ENCODE results near the gene RAMP1.

DNA sequence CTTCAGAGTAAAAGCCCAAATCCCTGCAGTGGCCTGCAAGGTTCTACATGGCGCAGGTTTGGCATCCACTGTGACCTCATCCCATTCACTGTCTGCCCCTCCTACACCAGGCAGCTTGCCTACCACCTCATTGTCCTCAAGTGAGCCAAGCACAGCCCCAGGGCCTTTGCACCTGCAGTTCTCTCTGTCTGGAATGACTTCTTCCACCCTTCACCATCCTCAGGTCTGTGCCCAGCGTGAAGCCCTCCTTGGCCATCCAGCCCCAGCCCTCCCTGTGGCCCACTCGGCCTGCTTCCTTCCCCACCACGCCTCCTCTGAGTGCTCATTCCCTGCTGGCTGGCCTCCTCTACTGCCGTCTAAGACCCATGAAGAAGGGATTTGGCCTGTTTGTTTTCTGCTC lies 74.8 kb downstream of the RAMP1 start:
- no peak for TF ChIP-seq SRF (IDR thresholded peaks at IDR 0.05; ENCODE audit: low read depth)
- TF ChIP-seq, protein P1, sequence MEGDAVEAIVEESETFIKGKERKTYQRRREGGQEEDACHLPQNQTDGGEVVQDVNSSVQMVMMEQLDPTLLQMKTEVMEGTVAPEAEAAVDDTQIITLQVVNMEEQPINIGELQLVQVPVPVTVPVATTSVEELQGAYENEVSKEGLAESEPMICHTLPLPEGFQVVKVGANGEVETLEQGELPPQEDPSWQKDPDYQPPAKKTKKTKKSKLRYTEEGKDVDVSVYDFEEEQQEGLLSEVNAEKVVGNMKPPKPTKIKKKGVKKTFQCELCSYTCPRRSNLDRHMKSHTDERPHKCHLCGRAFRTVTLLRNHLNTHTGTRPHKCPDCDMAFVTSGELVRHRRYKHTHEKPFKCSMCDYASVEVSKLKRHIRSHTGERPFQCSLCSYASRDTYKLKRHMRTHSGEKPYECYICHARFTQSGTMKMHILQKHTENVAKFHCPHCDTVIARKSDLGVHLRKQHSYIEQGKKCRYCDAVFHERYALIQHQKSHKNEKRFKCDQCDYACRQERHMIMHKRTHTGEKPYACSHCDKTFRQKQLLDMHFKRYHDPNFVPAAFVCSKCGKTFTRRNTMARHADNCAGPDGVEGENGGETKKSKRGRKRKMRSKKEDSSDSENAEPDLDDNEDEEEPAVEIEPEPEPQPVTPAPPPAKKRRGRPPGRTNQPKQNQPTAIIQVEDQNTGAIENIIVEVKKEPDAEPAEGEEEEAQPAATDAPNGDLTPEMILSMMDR (IDR thresholded peaks at IDR 0.05 in 2 of 3, conservative IDR thresholded peaks at IDR 0.05 in 1 of 3; ENCODE audit: borderline replicate concordance in 1 of 3, insufficient read depth in 1 of 3, low read depth in 2 of 3, low read length in 2 of 3), result no peak
- no peak for TF ChIP-seq FOSL1 (IDR thresholded peaks at IDR 0.05; ENCODE audit: low read depth)
- no peak for TF ChIP-seq EZH2phosphoT487 (IDR thresholded peaks at IDR 0.05; ENCODE audit: borderline replicate concordance)
- no peak for TF ChIP-seq POLR2AphosphoS5 (IDR thresholded peaks at IDR 0.05; ENCODE audit: low read depth, low read length)
- TF ChIP-seq YY1 (IDR thresholded peaks at IDR 0.05; ENCODE audit: extremely low read depth, insufficient replicate concordance, low read depth, low read length), result no peak
- no peak for TF ChIP-seq SIN3A (IDR thresholded peaks at IDR 0.05; ENCODE audit: low read depth)
- TF ChIP-seq POLR2A (IDR thresholded peaks at IDR 0.05; ENCODE audit: borderline replicate concordance, extremely low read depth, insufficient read depth, insufficient read length), result no peak
- TF ChIP-seq, protein P2, sequence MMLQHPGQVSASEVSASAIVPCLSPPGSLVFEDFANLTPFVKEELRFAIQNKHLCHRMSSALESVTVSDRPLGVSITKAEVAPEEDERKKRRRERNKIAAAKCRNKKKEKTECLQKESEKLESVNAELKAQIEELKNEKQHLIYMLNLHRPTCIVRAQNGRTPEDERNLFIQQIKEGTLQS (IDR thresholded peaks at IDR 0.05), result no peak
- TF ChIP-seq, protein P3, sequence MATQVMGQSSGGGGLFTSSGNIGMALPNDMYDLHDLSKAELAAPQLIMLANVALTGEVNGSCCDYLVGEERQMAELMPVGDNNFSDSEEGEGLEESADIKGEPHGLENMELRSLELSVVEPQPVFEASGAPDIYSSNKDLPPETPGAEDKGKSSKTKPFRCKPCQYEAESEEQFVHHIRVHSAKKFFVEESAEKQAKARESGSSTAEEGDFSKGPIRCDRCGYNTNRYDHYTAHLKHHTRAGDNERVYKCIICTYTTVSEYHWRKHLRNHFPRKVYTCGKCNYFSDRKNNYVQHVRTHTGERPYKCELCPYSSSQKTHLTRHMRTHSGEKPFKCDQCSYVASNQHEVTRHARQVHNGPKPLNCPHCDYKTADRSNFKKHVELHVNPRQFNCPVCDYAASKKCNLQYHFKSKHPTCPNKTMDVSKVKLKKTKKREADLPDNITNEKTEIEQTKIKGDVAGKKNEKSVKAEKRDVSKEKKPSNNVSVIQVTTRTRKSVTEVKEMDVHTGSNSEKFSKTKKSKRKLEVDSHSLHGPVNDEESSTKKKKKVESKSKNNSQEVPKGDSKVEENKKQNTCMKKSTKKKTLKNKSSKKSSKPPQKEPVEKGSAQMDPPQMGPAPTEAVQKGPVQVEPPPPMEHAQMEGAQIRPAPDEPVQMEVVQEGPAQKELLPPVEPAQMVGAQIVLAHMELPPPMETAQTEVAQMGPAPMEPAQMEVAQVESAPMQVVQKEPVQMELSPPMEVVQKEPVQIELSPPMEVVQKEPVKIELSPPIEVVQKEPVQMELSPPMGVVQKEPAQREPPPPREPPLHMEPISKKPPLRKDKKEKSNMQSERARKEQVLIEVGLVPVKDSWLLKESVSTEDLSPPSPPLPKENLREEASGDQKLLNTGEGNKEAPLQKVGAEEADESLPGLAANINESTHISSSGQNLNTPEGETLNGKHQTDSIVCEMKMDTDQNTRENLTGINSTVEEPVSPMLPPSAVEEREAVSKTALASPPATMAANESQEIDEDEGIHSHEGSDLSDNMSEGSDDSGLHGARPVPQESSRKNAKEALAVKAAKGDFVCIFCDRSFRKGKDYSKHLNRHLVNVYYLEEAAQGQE (IDR thresholded peaks at IDR 0.05; ENCODE audit: low read depth), result no peak
- TF ChIP-seq EGR1 (IDR thresholded peaks at IDR 0.05; ENCODE audit: low read depth), result no peak
